Hepatocyte (in vitro differentiated cells): ENCODE results near the gene ATCAY. TPM values are rescaled to one million over a fixed set of nuclear protein-coding genes. Genes with fewer than 3 reads are reported as not detected.

ENCODE experiments used
- DNase-seq: peaks from one replicate; pipeline ENCODE4 v3.0.0-alpha.2; 2016; ENCODE audit warnings: low spot score
- H2AFZ ChIP-seq: fragments of 200-600 bp; sonication (generic); 2 replicates; pipeline ENCODE4 v1.6.0; 2016; ENCODE audit warnings: antibody characterized with exemption, mild to moderate bottlenecking
- H3K27ac ChIP-seq: fragments of 200-600 bp; sonication (generic); 2 replicates; pipeline ENCODE4 v1.5.1; 2016; ENCODE audit warnings: mild to moderate bottlenecking
- H3K27me3 ChIP-seq: fragments of 200-600 bp; sonication (generic); 2 replicates; pipeline ENCODE4 v1.6.1; 2016
- H3K36me3 ChIP-seq: fragments of 200-600 bp; sonication (generic); replicated peaks from 2 replicates; pipeline ENCODE4 v1.5.1; 2016; ENCODE audit warnings: low read depth; ENCODE audit not compliant: insufficient read depth
- H3K4me1 ChIP-seq: fragments of 200-600 bp; sonication (generic); 2 replicates; pipeline ENCODE4 v1.5.1; 2016; ENCODE audit warnings: mild to moderate bottlenecking, moderate library complexity; ENCODE audit not compliant: insufficient read depth
- H3K4me2 ChIP-seq: fragments of 200-600 bp; sonication (generic); 2 replicates; pipeline ENCODE4 v1.6.0; 2016
- H3K4me3 ChIP-seq: fragments of 200-600 bp; sonication (generic); 2 replicates; pipeline ENCODE4 v1.5.1; 2016; ENCODE audit warnings: mild to moderate bottlenecking
- H3K79me2 ChIP-seq: fragments of 200-600 bp; sonication (generic); 2 replicates; pipeline ENCODE4 v1.6.0; 2017; ENCODE audit warnings: mild to moderate bottlenecking
- H3K9me2 ChIP-seq: fragments of 200-600 bp; sonication (generic); replicated peaks from 2 replicates; pipeline ENCODE4 v1.6.0; 2017; ENCODE audit warnings: mild to moderate bottlenecking; ENCODE audit not compliant: insufficient read depth
- H3K9me3 ChIP-seq: fragments of 200-600 bp; sonication (generic); 2 replicates; pipeline ENCODE4 v1.5.1; 2016; ENCODE audit warnings: low read depth, mild to moderate bottlenecking
- H4K20me1 ChIP-seq: fragments of 200-600 bp; sonication (generic); 2 replicates; pipeline ENCODE4 v1.6.0; 2016; ENCODE audit warnings: mild to moderate bottlenecking; ENCODE audit not compliant: insufficient read depth, poor library complexity, severe bottlenecking
- CTCF ChIP-seq: fragments of 200-600 bp; sonication (generic); IDR thresholded peaks from 2 replicates; pipeline ENCODE4 v1.5.1; 2016; ENCODE audit warnings: antibody characterized with exemption, mild to moderate bottlenecking; ENCODE audit not compliant: poor library complexity
- EZH2 ChIP-seq: fragments of 200-600 bp; sonication (generic); IDR thresholded peaks from 2 replicates; pipeline ENCODE4 v1.6.1; 2016; ENCODE audit warnings: antibody characterized with exemption, mild to moderate bottlenecking, borderline replicate concordance
- EZH2phosphoT487 ChIP-seq: fragments of 200-600 bp; sonication (generic); IDR thresholded peaks from one replicate; pipeline ENCODE4 v1.6.1; 2018; ENCODE audit warnings: antibody characterized with exemption, mild to moderate bottlenecking, low read depth, moderate library complexity; ENCODE audit not compliant: unreplicated experiment, severe bottlenecking
- WGBS: methylation state at CpG from one replicate; pipeline ENCODE4 v1.1.6; 2016; ENCODE audit warnings: low lambda C conversion rate; ENCODE audit errors: missing lambda C conversion rate; 5-methylcytosine and 5-hydroxymethylcytosine counted together
- microRNA counts: library from miRNA; unstranded; fragments of <30 nt; microRNA quantifications from one replicate; lab custom pipeline; 2017
- microRNA-seq: library from miRNA; unstranded; fragments of <30 nt; microRNA quantifications from one replicate; pipeline ENCODE4, GENCODE V29; 2017
- polyA plus RNA-seq: library from polyadenylated mRNA; unstranded; fragments of >200 nt; fragmentation: Nextera tagmentation; extraction: Ambion mirVana; gene quantifications from 2 replicates; pipeline ENCODE4 v1.2.1, GENCODE V29; 2016
- small RNA-seq: library from RNA; depleted of rRNA; stranded (forward); fragments of <200 nt; gene quantifications from one replicate; pipeline ENCODE3, GENCODE V24; 2014
- total RNA-seq: library from RNA; depleted of rRNA; stranded (reverse); fragments of >200 nt; gene quantifications from 2 replicates; pipeline ENCODE4 v1.2.3, GENCODE V29; 2014

The ATCAY gene
- total and polyA plus RNA-seq, 2 experiments from 2014 or later = 0.13 TPM; not detected in 1

GRCh38 chr19:3976495-3977241 is 96.2 kb downstream of the ATCAY start:
- H3K9me2 ChIP-seq = no peaks in the 10 kb centered on the region
- no peak overlapping the region for H3K4me2 ChIP-seq
- no peak for DNase-seq
- no peaks in the 10 kb centered on the region for H3K27me3 ChIP-seq
- no peaks in the 10 kb centered on the region for H3K9me3 ChIP-seq
- no peak overlapping the region for H3K27ac ChIP-seq
- no peaks in the 10 kb centered on the region for H3K36me3 ChIP-seq
- TF ChIP-seq EZH2 (no peak), CTCF (no peak), EZH2phosphoT487 (no peak)
- WGBS = 97% methylated on average over 28 of the region's 29 CpGs
- no peak overlapping the region for H2AFZ ChIP-seq
- H3K4me1 ChIP-seq = no peaks in the 10 kb centered on the region
- H4K20me1 ChIP-seq = peaks cover 72% of the 10 kb centered on the region
- H3K79me2 ChIP-seq = peaks cover 51% of the 10 kb centered on the region
- no peak overlapping the region for H3K4me3 ChIP-seq

MicroRNA genes within 50 kb of the gene (microRNA counts, 767-probe panel; counts per million panel counts)
- microRNA hsa-miR-637 (lab: Ali Mortazavi, UCI) = not detected

Small RNA genes within 50 kb of the gene (microRNA-seq; reads per million reads assigned to microRNA genes)
- not detected for gene MIR637

Small RNA genes within 50 kb of the gene (small RNA-seq; reads per million reads assigned to genes)
- not detected for gene RN7SL202P

Other genes with a start within 250 kb of the ATCAY start
- 13.7 and 20.7 TPM in 2 replicates for gene PIP5K1C, start 180.2 kb upstream of the ATCAY start, total RNA-seq
- 33.5 and 37.1 TPM in 2 replicates for gene PIP5K1C, start 180.2 kb upstream of the ATCAY start, polyA plus RNA-seq
- gene TJP3, start 172.3 kb upstream of the ATCAY start, total RNA-seq = 23.7 and 24.4 TPM in 2 replicates
- gene TJP3, start 172.3 kb upstream of the ATCAY start, polyA plus RNA-seq = 49.2 and 56.9 TPM in 2 replicates
- 20.7 and 27.1 TPM in 2 replicates for gene APBA3, start 119.0 kb upstream of the ATCAY start, total RNA-seq
- 25.5 and 29.0 TPM in 2 replicates for gene APBA3, start 119.0 kb upstream of the ATCAY start, polyA plus RNA-seq
- 39.0 and 42.2 TPM in 2 replicates for gene MRPL54, start 118.0 kb upstream of the ATCAY start, total RNA-seq
- gene MRPL54, start 118.0 kb upstream of the ATCAY start, polyA plus RNA-seq = 71.2 and 86.8 TPM in 2 replicates
- gene RAX2, start 108.5 kb upstream of the ATCAY start, total RNA-seq = not detected in 2 replicates
- gene RAX2, start 108.5 kb upstream of the ATCAY start, polyA plus RNA-seq = 0.22 TPM in 1 of 2 replicates, not detected in the other
- not detected in 2 replicates for gene MATK, start 94.3 kb upstream of the ATCAY start, total RNA-seq
- 0.34 and 0.50 TPM in 2 replicates for gene MATK, start 94.3 kb upstream of the ATCAY start, polyA plus RNA-seq
- 0.36 and 0.97 TPM in 2 replicates for gene ZFR2, start 11.6 kb upstream of the ATCAY start, total RNA-seq
- gene ZFR2, start 11.6 kb upstream of the ATCAY start, polyA plus RNA-seq = 1.7 and 3.3 TPM in 2 replicates
- 0.32 TPM in 1 of 2 replicates, not detected in the other for gene NMRK2, start 52.4 kb downstream of the ATCAY start, total RNA-seq
- gene NMRK2, start 52.4 kb downstream of the ATCAY start, polyA plus RNA-seq = 0.95 TPM in 1 of 2 replicates, not detected in the other
- 113 and 140 TPM in 2 replicates for gene DAPK3, start 90.4 kb downstream of the ATCAY start, total RNA-seq
- 103 and 123 TPM in 2 replicates for gene DAPK3, start 90.4 kb downstream of the ATCAY start, polyA plus RNA-seq
- 1,740 and 1,817 TPM in 2 replicates for gene EEF2, start 104.8 kb downstream of the ATCAY start, total RNA-seq
- gene EEF2, start 104.8 kb downstream of the ATCAY start, polyA plus RNA-seq = 444 and 526 TPM in 2 replicates
- 16.7 and 18.1 TPM in 2 replicates for gene PIAS4, start 127.1 kb downstream of the ATCAY start, total RNA-seq
- 8.3 and 15.0 TPM in 2 replicates for gene PIAS4, start 127.1 kb downstream of the ATCAY start, polyA plus RNA-seq
- 19.2 and 23.3 TPM in 2 replicates for gene ZBTB7A, start 186.2 kb downstream of the ATCAY start, total RNA-seq
- 46.1 and 46.2 TPM in 2 replicates for gene ZBTB7A, start 186.2 kb downstream of the ATCAY start, polyA plus RNA-seq
- 133 and 135 TPM in 2 replicates for gene MAP2K2, start 243.4 kb downstream of the ATCAY start, total RNA-seq
- gene MAP2K2, start 243.4 kb downstream of the ATCAY start, polyA plus RNA-seq = 188 and 196 TPM in 2 replicates